ENCODE data around the gene DMGDH. TPM values are rescaled to one million over a fixed set of nuclear protein-coding genes. Genes with fewer than 3 reads are reported as not detected.
"Not testable (repeated sequence)": the region's sequence is repeated elsewhere in the genome, so short reads cannot be mapped to it uniquely, and the experiment has no call there.

Gene DMGDH
- total RNA-seq, 1 donor from 2014 or later = 0.48 TPM

- DNase-seq (ENCODE audit: low read depth) = no peak
Measured at GRCh38 chr5:79014631-79015030, 54.8 kb downstream of the DMGDH start.

- DNase-seq (ENCODE audit: low read depth) = no peak
Measured at GRCh38 chr5:79011869-79012268, 57.6 kb downstream of the DMGDH start.

GRCh38 chr5:79011219-79011836 is 58.1 kb downstream of the DMGDH start:
- DNase-seq (ENCODE audit: low read depth) = no peak

- DNase-seq (ENCODE audit: low read depth) = no peak
Measured at GRCh38 chr5:79008362-79008761, 61.1 kb downstream of the DMGDH start.

GRCh38 chr5:79007872-79008271 is 61.6 kb downstream of the DMGDH start:
- DNase-seq (ENCODE audit: low read depth) = no peak

GRCh38 chr5:79005936-79006631 is 63.4 kb downstream of the DMGDH start:
- no peak for DNase-seq (ENCODE audit: low read depth)

- no peak for DNase-seq (ENCODE audit: low read depth)
Measured at GRCh38 chr5:79005151-79005550, 64.3 kb downstream of the DMGDH start.

- no peak for DNase-seq (ENCODE audit: low read depth)
Measured at GRCh38 chr5:79002374-79002773, 67.1 kb downstream of the DMGDH start.

- no peak for DNase-seq (ENCODE audit: low read depth)
Measured at GRCh38 chr5:79001471-79001870, 68.0 kb downstream of the DMGDH start.

- no peak for DNase-seq (ENCODE audit: low read depth)
Measured at GRCh38 chr5:78997090-78997489, 72.4 kb downstream of the DMGDH start.

GRCh38 chr5:78995521-78996007 is 73.9 kb downstream of the DMGDH start:
- no peak for DNase-seq (ENCODE audit: low read depth)

- DNase-seq (ENCODE audit: low read depth) = no peak
Measured at GRCh38 chr5:78993165-78993564, 76.3 kb downstream of the DMGDH start.

GRCh38 chr5:78992146-78992545 is 77.3 kb downstream of the DMGDH start:
- no peak for DNase-seq (ENCODE audit: low read depth)

- DNase-seq (ENCODE audit: low read depth) = no peak
Measured at GRCh38 chr5:78989080-78989479, 80.4 kb downstream of the DMGDH start.

- DNase-seq (ENCODE audit: low read depth) = peak; percentile 83
Measured at GRCh38 chr5:78985725-78986223, 83.7 kb downstream of the DMGDH start.

- DNase-seq (ENCODE audit: low read depth) = peak; percentile 62
Measured at GRCh38 chr5:78985116-78985724, 84.3 kb downstream of the DMGDH start, which contains the start of gene ARSB. ARSB (minus strand) TSS chr5:78985310; CDS start chr5:78985248, 62 bp downstream.

- DNase-seq (ENCODE audit: low read depth) = peak; percentile 89
Measured at GRCh38 chr5:78984439-78985115, 84.9 kb downstream of the DMGDH start.

- peak; percentile 20 for DNase-seq (ENCODE audit: low read depth)
Measured at GRCh38 chr5:78983601-78984438, 85.7 kb downstream of the DMGDH start.

- DNase-seq (ENCODE audit: low read depth) = not testable (repeated sequence)
Measured at GRCh38 chr5:78983194-78983593, 86.3 kb downstream of the DMGDH start.

GRCh38 chr5:78979909-78980308 is 89.6 kb downstream of the DMGDH start:
- DNase-seq (ENCODE audit: low read depth) = no peak

Measured in myocyte (in vitro differentiated cells).